ENCODE data around the gene LKAAEAR1.

The LKAAEAR1 gene

GRCh38 chr20:64033981-64034493, 50.2 kb downstream of the LKAAEAR1 start:
- no peak for DNase-seq

Measured in NCI-H1092 treated with DMSO at 0.1 percent for 48 hours (cell line).